Motor neuron (in vitro differentiated cells): Measurements from ENCODE around the gene CYP2C9. TPM values are rescaled to one million over a fixed set of nuclear protein-coding genes. Genes with fewer than 3 reads are reported as not detected.

Experiments used
- ATAC-seq, 8 experiments: fragments of 200-7000 bp; cut with Tn5 transposase; replicated peaks in 6 of 8; 2 replicates each; pipeline ENCODE4 v1.8.0; 2021; ENCODE audit warnings: mild to moderate bottlenecking in 8 of 8, moderate library complexity in 8 of 8
- H3K27ac ChIP-seq, 2 donors: fragments of 250-450 bp; sonication (Bioruptor Pico); 2 replicates each; pipeline ENCODE4 v1.9.0; 2021; ENCODE audit warnings: antibody characterized with exemption in 2 of 2, mild to moderate bottlenecking in 2 of 2, moderate library complexity in 1 of 2
- H3K4me1 ChIP-seq, 2 donors: fragments of 250-450 bp; sonication (Bioruptor Pico); replicated peaks in 1 of 2; 2 replicates each; pipeline ENCODE4 v1.6.1; 2021; ENCODE audit warnings: antibody characterized with exemption in 2 of 2, mild to moderate bottlenecking in 2 of 2, moderate library complexity in 1 of 2
- H3K4me3 ChIP-seq, 5 donors: fragments of 250-450 bp; sonication (Bioruptor Pico); 2 replicates each; pipeline ENCODE4 v1.9.0; 2021; ENCODE audit warnings: antibody characterized with exemption in 5 of 5, mild to moderate bottlenecking in 5 of 5, moderate library complexity in 4 of 5
- WGBS, 10 experiments: fragments of 450-650 bp; shearing (Covaris generic); methylation state at CpG; one replicate each; pipeline ENCODE4 v1.0.0; 2022; 5-methylcytosine and 5-hydroxymethylcytosine counted together
- in situ Hi-C, 9 experiments: fragments of 400-800 bp; cut with MboI; loops; one replicate each; pipeline ENCODE4 v1.15.0; 2021; ENCODE audit warnings: low sequenced_read_pairs in 9 of 9, low pct_unique_long_range_greater_than_20kb in 2 of 9; ENCODE audit not compliant: unreplicated experiment in 9 of 9
- total RNA-seq, 8 experiments: library from RNA; unstranded; fragments of 300-600 nt; gene quantifications; 2 replicates each; pipeline versions ENCODE4 v1.2.3 to v1.2.4, GENCODE V29; 2022

The CYP2C9 gene
- total RNA-seq, 8 experiments from 2014 or later, result 0.47 to 0.56 TPM; not detected in 6

GRCh38 chr10:94989192-94989591, 50.7 kb downstream of the CYP2C9 start:
- no peak overlapping the region for H3K4me3 ChIP-seq
- no peak for ATAC-seq
- no peak overlapping the region for H3K27ac ChIP-seq
- in situ Hi-C loops, result no loop called here
- H3K4me1 ChIP-seq, result no peaks in the 10 kb centered on the region

- ATAC-seq, result peak in 2 of 8 experiments; percentile 32 to 55
- Histone ChIP-seq H3K4me1 (no peaks in the 10 kb centered on the region), H3K4me3 (no peak overlapping the region), H3K27ac (no peak overlapping the region)
- WGBS, 10 experiments, result 14 to 100% (median 83%) methylated on average over 1 of the region's 1 CpG; no CpG with 5 or more reads in 3 of the 10 experiments
- in situ Hi-C loops, result no loop called here
Observed at GRCh38 chr10:94991243-94991888, 52.9 kb downstream of the CYP2C9 start.

GRCh38 chr10:94992811-94993210, 54.4 kb downstream of the CYP2C9 start:
- in situ Hi-C loops, result no loop called here
- 42 to 100% (median 74%) methylated on average over 1 to 4 of the region's 4 CpGs; no CpG with 5 or more reads in 3 of the 10 experiments for WGBS, 10 experiments
- ATAC-seq, result no peak
- H3K4me3 ChIP-seq, result no peak overlapping the region
- no peak overlapping the region for H3K27ac ChIP-seq
- no peaks in the 10 kb centered on the region for H3K4me1 ChIP-seq

GRCh38 chr10:94997741-94998174, 59.3 kb downstream of the CYP2C9 start:
- WGBS, 10 experiments, result 0 to 72% (median 38%) methylated on average over 1 to 6 of the region's 6 CpGs; no CpG with 5 or more reads in 3 of the 10 experiments
- ATAC-seq, result peak in 1 of 8 experiments; percentile 70

GRCh38 chr10:95026461-95026860, 88.0 kb downstream of the CYP2C9 start:
- in situ Hi-C loops, result no loop called here
- WGBS, 10 experiments, result 0 to 83% (median 49%) methylated on average over 1 to 2 of the region's 2 CpGs; no CpG with 5 or more reads in 6 of the 10 experiments
- Histone ChIP-seq H3K27ac (no peak overlapping the region), H3K4me1 (peaks cover 0 to 1% of the 10 kb centered on the region in 2 donors), H3K4me3 (no peak overlapping the region)
- no peak for ATAC-seq

More at GRCh38 chr10:94997741-94998174, 59.3 kb downstream of the CYP2C9 start:
- H3K27ac ChIP-seq, result no peak overlapping the region
- H3K4me3 ChIP-seq, result no peak overlapping the region
- in situ Hi-C loops, result no loop called here
- H3K4me1 ChIP-seq, result no peaks in the 10 kb centered on the region

- peak in 4 of 8 experiments; percentile 21 to 90 (median 80) for ATAC-seq
- Histone ChIP-seq H3K4me1 (peaks cover 0 to 15% of the 10 kb centered on the region in 2 donors), H3K4me3 (no peak overlapping the region), H3K27ac (no peak overlapping the region)
- in situ Hi-C loops, result no loop called here
Observed at GRCh38 chr10:95031656-95032055, 93.2 kb downstream of the CYP2C9 start.

GRCh38 chr10:95034401-95034800, 95.9 kb downstream of the CYP2C9 start:
- ATAC-seq, result no peak
- in situ Hi-C loops, result no loop called here
- Histone ChIP-seq H3K27ac (no peak overlapping the region), H3K4me1 (peaks cover 0 to 18% of the 10 kb centered on the region in 2 donors), H3K4me3 (no peak overlapping the region)
- 6 to 100% (median 91%) methylated on average over 2 to 4 of the region's 4 CpGs; no CpG with 5 or more reads in 1 of the 10 experiments for WGBS, 10 experiments

GRCh38 chr10:95035332-95036295, 97.2 kb downstream of the CYP2C9 start:
- 0 to 80% (median 45%) methylated on average over 1 to 4 of the region's 4 CpGs for WGBS, 10 experiments
- no peak overlapping the region for H3K4me3 ChIP-seq
- peak in 3 of 8 experiments; percentile 46 to 63 (median 62) for ATAC-seq
- no peak overlapping the region for H3K27ac ChIP-seq
- in situ Hi-C loops, result no loop called here
- peaks cover 0 to 18% of the 10 kb centered on the region in 2 donors for H3K4me1 ChIP-seq

GRCh38 chr10:95039281-95039680, 100.8 kb downstream of the CYP2C9 start:
- no peak for ATAC-seq
- Histone ChIP-seq H3K4me1 (peaks cover 0 to 14% of the 10 kb centered on the region in 2 donors), H3K4me3 (no peak overlapping the region), H3K27ac (no peak overlapping the region)
- in situ Hi-C loops, result no loop called here
- WGBS, 10 experiments, result 0 to 100% (median 69%) methylated on average over 1 to 2 of the region's 2 CpGs

Other genes with a start within 250 kb of the CYP2C9 start
- gene CYP2C19, start 176.0 kb upstream of the CYP2C9 start, total RNA-seq, result under 1 TPM in 4 of 8 experiments, not detected in 4; 0.20 to 0.52 (median 0.31) TPM
- gene CYP2C8, start 130.8 kb downstream of the CYP2C9 start, total RNA-seq, result under 1 TPM in 2 of 8 experiments, not detected in 6; 0.14 to 0.33 TPM